ENCODE data around the gene CTSD.
"Not testable (repeated sequence)": the region's sequence is repeated elsewhere in the genome, so short reads cannot be mapped to it uniquely, and the experiment has no call there.

CTSD gene

DNA sequence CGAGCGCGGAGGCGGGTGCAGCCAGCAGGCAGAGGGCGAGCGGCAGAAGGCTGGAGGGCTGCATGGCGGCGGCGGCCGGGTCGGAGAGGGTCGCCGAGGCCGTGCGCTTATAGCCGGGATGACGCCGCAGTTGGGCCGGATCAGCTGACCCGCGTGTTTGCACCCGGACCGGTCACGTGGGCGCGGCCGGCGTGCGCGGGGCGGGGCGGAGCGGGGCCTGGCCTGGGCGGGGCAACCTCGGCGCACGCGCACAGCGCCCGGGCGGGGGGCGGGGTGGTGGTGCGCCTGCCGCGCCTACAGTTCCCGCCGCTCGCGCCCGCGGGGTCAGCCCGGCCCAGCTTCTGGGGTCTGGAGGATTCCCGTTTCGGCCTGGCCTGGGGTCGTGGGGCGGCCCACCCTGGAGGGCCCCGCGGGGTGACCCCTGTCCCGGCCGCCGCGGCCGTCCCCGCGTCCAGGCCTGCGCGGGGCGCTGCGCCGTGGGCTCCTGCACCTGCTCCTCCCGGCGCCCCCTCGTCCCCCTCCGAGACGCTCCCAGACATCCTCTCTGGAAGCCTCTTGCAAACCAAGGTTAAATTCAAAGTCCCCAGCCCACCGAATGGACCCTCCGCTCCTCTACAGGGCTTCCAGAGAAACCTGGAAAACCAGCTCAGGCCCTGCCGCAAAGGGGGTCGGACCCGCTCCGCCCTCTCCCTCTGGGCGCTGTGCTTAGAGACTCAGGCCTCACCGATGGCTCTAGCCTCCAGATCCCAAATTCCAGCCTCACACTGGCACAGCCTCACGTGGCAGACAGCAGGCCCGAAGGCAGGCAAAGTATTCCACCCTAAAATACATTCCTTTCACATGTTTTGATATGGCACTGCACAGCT lies at the start of gene CTSD:
TSS of gene CTSD (minus strand) at position 132 of the 866 bp plus-strand sequence. CDS start at position 64, 68 bp downstream.
- DNase-seq, result peak; percentile 87

DNA sequence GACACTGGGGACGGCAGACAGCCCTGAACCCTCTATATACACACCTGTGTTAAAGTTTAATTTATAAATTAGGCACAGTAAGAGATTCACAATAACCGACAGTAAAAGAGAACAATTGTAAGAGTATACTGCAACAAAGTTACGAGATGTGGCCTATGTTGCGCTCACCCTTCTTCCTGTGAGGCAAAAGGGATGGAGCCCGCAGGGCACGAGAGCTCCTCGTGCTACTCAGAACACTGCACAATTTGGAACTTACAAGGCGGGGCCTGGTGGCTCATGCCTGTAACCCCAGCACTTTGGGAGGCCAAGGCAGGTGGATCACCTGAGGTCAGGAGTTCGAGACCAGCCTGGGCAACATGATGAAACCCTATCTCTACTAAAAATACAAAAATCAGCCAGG lies 49.6 kb upstream of the CTSD start:
- DNase-seq, result not testable (repeated sequence)

DNA sequence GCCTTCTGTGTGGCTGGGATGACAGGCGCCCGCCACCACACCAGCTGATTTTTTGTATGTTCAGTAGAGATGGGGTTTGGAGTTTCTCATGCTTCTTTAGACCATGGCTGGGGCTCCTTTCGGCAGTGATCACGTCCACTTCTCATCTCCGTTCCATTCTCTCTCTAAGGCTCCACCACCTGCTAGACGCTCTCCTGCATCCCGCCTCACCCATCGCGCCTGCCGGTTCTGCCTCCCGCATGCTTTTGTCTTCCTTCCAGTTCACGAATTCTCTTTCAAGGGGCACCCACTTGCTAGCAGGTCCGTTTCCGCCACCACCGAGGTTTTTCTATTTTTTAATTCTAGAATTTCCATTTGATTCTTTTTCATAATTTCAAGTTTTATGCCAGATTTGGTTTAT lies 49.1 kb upstream of the CTSD start:
- no peak for DNase-seq

DNA sequence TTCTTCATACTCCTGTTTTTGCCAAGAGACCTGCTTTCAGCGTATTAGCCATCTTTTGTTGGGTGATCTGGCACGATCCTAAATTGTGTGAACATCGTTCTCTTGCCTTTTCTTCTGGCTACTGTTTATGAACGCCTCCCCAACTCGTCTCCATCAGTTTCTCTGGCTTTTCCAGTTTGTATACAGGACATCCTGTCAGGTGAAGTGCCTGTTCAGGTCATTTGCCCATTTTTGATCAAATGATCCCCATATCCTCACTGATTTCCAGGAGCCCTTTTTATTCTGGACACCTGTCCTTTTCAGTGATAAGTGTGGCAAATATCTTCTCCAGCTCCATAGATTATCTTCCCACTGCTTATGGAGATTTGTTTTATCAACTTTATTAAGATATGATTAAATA lies 48.5 kb upstream of the CTSD start:
- DNase-seq, result no peak

DNA sequence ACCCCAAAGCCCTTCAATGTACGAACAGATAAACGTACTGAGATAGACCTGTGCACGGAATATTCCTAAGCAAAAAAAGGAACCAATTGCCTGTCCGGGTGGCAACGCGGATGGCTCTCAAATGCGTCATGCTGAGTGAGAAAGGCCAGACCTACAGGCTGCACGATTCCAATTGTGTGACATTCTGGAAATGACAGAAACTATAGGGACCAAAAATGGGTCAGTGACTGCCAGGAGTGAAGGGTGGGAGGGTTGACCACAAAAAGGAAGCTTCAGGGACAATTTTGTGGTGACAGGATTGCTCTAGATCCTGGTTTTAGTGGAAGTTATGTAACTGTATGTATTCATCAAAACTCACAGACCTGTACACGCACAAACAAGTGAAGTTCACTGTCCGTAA lies 47.0 kb upstream of the CTSD start:
- no peak for DNase-seq

DNA sequence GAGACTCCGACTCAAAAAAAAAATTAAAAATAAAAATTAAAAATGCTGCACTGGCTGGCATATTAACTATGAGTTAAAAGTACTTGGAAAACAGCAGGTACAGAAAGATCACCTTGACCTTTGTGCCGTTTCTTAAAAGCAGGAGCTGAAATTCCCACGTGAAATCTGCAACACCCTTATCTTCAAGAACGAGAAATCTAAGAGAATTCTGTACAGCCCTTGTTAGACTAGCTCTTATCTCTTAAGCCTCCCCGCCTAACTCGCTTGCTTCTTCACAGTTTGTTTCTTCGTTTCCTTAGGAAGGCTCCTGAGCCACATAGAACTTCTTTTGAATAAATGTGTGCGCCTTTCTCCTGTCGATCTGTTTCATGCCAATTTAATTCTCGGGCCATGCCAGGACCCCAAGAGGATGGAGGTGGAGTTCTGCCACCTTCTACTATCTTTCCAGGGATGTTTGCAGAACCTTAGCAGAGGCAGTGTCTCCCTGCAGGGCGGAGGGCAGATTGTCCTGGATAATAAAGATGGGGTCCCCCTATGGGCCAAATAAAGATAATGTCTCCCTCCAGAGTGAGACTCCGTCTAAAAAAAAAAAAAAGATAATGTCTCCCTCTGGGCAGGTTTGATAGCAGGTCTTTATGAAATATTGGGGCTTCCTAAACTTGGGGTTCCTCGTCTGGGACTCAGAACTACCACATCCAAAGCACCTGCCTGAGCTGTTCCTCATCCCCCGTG lies 43.7 kb upstream of the CTSD start:
- DNase-seq, result no peak

DNA sequence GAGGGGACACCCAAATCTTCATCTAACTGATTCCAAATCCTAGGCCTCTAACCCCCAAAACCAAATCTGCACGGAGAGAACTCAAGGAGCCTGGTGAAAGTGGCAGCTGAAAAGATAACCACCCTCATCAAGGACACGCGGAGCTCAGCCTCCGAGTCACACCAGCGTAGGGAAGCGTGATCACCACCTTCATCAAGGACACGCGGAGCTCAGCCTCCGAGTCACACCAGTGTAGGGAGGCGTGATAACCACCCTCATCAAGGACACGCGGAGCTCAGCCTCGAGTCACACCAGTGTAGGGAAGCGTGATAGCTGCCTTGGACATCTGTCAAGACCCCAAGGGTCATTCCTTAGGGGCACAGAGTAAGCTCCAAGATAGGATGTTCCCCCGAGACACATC lies 41.8 kb upstream of the CTSD start:
- DNase-seq, result no peak

DNA sequence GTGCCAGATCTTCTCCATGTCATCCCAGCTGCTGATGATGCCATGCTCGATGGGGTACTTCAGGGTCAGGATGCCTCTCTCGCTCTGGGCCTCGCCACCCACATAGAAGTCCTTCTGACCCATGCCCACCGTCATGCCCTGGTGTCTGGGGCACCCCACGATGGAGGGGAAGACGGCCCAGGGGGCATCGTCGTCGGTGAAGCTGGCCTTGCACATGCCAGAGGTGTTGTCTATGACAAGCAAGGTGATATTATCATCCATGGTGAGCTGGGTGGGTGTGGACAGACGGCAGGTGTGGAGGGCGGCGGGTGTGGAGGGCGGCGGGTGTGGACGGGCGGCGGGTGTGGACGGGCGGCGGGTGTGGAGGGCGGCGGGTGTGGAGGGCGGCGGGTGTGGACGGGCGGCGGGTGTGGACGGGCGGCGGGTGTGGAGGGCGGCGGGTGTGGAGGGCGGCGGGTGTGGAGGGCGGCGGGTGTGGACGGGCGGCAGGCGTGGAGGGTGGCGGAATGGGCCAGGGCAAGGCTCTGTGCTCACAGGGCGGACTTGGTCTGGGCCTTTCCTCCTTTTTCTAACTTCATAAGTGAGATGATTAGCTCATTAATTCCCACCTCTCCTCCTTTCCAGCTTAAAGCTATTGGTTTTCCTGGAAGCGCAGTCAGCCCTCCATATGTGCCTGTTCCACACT lies 40.2 kb upstream of the CTSD start:
- not testable (repeated sequence) for DNase-seq

DNA sequence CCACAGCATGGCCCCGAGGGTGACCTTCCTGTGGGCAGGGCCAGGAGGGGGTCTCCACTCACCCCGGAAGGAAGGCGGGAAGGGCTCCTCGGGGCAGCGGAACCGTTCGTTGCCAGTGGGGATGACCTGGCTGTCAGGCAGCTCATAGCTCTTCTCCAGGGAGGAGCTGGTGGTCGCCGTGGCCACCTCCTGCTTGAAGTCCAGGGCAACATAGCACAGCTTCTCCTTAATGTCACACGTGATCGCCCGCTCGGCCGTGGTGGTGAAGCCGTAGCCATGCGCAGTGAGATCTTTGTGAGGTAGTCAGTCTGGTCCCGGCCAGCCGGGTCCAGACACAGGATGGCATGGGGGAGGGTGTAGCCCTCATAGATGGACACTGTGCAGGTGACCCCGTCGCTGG lies 39.5 kb upstream of the CTSD start:
- no peak for DNase-seq

DNA sequence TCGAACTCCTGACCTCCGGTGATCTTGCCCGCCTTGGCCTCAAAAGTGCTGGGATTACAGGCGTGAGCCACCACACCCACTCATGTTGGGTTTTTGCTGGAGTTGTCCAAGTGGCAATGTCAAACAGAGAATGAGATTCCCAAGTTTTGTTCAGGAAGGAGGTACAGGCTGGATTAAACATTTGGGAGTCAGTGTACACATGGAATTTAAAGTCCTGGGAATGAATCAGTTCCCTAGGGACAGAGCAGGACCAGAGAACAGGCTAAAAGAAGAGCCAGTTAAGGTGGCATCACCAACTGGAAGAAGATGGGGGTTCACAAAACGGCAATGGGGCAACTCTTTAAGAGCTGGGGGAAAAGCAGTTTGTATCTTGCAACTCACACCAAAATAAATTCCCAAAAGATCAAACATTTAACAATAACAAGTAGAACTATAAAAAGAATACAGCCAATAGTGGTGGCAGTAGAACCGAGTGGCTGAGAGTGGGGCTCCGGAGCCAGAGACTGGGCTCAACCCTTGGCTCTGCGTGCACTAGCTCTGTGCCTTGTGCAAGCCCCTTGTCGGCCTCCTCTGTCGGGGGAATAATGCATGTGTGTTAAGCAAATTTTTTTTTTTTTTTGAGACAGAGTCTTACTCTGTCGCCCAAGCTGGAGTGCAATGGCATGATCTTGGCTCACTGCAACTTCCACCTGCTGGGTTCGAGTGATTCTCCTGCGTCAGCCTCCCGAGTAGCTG lies 33.8 kb upstream of the CTSD start:
- DNase-seq, result no peak

DNA sequence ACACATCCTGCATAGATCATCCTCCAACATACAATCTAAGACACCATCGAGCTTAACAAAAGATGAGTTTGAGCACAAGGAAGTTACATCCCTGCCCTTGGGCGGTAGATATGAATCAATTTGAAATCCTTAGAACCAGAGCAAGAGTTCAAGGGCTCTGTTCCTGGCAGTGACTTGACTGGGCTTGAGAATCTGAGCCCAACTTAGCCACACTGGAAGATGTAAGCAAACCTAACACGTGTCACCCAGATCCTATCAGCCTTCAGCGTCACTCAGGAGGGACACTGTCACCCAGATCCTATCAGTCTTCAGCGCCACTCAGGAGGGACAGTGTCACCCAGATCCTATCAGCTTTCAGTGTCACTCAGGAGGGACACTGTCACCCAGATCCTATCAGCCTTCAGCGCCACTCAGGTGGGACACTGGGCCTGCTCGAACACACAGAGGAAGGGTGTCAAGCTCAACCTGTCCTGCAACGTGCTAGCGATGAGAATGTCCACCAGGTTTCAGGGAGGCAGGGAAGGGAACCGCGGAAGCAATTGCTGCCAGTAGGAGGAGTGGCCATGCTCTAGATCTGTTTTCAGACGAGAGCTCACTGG lies 32.8 kb upstream of the CTSD start:
- DNase-seq, result no peak

DNA sequence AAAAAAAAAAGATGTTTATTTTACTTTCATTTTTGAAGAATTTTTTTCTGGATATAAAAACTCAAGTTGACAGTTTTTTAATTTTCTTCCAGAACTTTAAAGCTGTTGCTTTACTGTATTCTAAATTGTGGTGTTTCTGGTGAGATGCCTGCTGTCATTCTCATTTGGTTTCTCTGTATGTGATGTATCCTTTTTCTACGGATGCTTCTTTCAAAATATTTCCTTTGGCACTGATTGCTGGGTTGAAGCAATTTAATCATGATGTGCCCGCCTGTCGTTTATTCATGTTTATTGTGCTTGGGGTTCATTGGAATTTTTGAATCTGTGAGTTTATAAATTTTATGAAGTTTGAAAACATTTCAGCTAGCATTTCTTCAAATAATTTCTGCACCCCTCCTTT lies 29.4 kb upstream of the CTSD start:
- no peak for DNase-seq

DNA sequence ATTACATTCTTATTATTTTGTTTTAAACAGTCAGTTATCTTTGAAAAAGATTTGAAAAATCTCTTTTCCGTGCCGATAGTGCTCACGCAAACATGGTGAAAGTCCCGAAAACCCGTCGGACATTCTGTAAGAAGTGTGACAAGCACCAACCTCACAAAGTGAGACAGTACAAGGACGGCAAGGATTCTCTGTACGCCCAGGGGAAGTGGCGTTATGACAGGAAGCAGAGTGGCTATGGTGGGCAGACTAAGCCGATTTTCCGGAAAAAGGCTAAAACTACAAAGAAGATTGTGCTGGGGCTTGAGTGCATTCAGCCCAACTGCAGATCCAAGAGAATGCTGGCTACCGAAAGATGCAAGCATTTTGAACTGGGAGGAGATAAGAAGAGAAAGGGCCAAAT lies 28.7 kb upstream of the CTSD start:
- DNase-seq, result no peak

DNA sequence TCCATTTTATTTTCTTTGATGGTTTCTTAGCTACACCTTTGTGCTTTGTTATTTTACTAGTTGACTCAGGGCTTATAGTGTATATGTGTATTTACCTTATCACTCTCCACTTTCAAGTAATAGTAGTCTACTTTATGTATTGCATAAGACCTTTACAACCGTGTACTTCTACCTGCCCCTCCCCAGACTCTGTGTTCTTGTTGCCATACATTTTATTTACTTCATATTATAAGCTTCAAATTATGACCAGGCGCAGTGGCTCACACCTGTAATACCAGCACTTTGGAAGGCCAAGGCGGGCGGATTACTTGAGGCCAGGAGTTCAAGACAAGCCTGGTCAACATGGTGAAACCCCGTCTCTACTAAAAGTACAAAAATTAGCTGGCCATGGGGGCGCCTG lies 28.2 kb upstream of the CTSD start:
- DNase-seq, result no peak

DNA sequence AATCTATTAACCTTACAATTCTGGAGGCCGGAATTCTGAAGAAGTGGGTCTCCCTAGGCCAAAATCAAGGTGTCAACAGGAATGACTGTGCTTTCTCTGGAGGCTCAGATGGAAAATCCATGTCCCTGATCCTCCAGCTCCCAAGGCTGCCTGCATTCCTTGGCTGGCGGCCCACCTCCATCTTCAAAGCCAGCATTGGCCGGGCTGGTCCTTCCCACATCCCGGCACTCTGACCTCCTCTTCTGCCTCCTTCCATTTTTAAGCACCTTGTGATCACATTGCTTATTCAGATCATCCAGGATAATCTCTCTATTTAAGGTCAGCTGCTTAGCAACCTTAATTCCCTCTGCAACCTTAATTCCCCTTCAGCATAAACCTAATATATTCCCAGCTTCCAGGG lies 22.7 kb upstream of the CTSD start:
- DNase-seq, result no peak

DNA sequence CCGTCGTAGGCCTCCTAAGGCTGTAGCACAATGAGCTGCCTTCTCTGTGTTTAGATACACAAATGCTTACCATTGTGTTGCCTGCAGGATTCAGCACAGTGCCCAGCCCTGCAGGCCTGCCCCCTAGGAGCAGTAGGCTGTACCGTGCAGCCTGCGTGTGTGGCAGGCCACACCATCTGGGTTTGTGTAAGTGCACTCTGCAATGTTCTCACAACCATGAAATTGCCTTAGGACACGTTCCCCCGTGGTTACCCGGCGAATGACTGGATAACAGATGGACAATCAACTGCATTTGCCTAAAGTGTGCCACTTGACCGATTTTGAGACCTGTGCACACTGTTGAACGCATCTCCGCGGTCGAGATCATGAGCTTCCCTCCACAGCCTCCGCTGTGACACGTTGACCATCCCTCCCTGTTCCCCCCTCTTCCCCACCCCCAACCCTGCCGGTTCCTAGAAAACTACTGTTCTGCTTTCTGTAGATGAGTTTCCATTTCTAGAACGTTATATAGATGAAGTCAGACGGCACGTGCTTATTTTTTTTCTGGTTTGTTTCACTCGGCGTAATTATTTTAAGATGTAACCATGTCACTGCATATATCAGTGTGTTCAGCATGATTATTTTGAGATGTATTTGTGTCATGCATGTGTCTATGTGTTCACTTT lies 22.2 kb upstream of the CTSD start:
- DNase-seq, result no peak

DNA sequence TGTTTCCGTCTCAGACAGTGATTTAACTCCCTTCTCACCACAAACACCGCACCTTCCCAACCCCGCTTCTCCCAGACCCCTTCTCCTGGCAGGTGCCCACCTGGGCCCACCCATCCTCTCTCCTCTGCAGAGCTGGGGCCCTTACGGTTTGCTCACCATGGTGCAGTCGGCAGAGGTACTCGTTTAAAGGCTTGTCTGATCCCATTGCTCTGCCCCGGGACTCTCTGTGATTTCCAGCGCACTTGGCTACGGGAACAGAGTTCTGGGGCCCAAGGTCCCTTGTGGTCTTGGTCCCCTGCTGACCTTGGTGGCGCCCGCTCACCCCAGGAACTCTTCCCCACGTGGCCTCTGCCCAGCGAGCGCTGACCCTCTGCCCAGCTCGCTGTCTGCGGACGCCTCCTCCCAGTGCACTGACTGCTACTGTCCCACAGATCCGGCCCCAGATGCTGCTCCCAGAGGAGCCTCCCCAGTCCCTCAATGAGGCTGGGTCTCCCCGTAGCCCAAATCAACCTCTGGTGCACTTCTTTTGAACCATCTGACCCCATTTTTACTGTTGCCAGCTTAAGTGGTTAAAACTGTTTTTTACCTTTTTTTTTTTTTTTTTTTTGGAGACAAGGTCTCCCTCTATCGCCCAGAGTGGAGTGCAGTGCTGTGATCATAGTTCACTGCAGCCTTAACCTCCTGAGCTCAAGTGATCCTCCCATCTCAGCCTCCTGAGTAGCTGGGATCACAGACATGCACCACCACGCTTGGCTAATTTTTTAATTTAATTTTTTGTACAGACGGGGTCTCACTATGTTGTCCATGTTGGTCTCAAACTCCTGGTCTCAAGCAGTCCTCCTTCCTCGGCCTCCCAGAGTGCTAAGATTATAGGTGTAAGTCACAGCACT lies 21.3 kb upstream of the CTSD start:
- no peak for DNase-seq

DNA sequence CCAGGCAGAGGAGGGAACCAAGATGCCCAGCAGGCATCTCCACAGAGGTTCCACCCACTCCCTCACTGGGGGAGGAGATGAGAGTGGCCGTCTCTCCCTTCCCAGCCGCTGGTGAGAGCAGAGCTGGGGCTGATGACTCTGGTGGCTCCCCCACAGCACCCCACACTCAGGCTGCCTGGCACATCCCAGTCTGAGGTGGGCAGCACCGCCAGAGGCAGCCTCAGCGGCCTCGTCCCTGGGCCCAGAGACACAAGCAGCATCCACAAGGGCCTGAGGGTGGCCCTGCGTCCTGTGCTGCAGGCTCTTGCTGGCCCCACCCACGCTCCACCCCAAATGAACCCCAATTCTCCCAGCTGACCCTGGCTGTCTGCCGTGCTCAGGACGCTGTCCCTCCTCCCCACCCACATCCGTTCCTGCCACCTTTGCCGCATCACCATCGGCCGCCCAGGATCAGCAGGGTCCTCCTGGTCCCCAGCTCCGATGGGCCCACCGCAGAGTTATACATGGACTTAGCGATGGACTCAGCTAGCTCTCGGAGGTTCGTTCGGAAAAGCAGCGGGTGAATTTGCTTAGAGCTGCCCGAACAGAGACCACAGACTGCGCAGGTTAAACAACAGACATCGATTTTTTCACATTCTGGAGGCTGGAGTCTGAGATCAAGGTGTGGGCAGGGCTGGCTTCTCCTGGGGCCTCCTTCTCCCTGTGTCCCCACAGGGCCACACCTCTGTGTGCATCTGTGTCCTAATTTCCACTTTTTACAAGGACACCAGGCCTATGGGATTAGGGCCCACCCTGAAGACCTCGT lies 20.2 kb upstream of the CTSD start:
- no peak for DNase-seq

DNA sequence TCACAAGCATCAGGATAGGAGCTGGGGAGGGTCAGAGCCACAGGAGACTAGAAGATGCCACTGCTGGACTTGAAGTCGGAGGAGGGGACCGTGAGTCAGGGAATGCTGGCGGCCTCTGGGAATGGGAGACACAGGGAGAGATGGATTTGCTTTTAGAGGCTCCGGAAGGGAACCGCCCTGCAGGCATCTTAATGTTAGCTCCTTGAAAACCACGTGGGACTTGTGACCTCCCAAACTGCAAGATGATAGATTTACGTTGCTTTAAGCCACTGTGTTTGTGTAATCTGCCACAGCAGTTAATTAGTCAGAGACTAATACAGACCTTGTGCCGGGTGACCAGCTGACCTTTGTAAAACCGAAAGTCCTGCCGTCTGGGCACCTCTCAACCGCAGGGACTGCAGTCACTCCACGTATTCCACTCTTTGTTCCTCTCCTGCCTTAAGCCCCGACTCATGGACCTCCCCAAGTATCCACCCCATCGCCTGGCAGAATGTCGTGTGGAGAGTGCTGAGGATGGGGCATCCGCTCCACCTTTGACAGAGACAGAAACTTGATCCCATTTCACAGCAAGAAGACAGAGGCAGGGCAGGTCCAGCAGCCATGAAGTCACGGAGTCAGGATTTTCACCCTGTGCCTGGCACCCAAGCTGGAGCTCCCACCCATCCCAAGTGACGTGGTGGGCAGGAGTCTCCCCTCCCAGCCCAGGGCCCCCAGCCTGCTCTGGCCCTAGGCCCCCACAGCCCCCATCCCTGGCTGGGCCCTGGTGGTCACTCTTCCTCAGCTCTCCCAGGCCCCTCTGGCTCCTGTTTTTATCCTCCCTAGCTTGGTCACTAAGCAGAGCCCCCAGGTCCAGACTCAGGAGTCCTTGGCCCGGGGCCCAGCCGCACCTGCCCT lies 19.4 kb upstream of the CTSD start:
- DNase-seq, result no peak

Data from NCI-H345 (cell line).